Testis (tissue), 3 donors: ENCODE data around the gene KLF6. TPM values are rescaled to one million over a fixed set of nuclear protein-coding genes. Genes with fewer than 3 reads are reported as not detected.

Source experiments
- DNase-seq: peaks from one replicate; pipeline ENCODE4 v3.0.0-alpha.2; 2019
- H3K27ac ChIP-seq, 2 donors: fragments of 200-600 bp; sonication (generic); one replicate each; pipeline ENCODE4 v1.5.1; 2019
- H3K27me3 ChIP-seq: fragments of 200-600 bp; sonication (generic); one replicate; pipeline ENCODE4 v1.5.1; 2019
- H3K36me3 ChIP-seq: fragments of 200-600 bp; sonication (generic); one replicate; pipeline ENCODE4 v1.5.1; 2017; ENCODE audit warnings: low read depth; ENCODE audit errors: missing control alignments
- H3K4me1 ChIP-seq: fragments of 200-600 bp; sonication (generic); one replicate; pipeline ENCODE4 v1.5.1; 2019
- H3K4me3 ChIP-seq, 2 donors: fragments of 200-600 bp; sonication (generic); one replicate each; pipeline ENCODE4 v1.5.1; 2017 to 2019
- H3K9me3 ChIP-seq: fragments of 200-600 bp; sonication (generic); one replicate; pipeline ENCODE4 v1.5.1; 2017
- CTCF ChIP-seq, 3 experiments: fragments of 450-650 bp in 2 of 3; fragments of 200-600 bp in 1 of 3; sonication (generic) in 1 of 3; IDR thresholded peaks; one replicate each; pipeline ENCODE4 v1.5.1; 2016 to 2019; ENCODE audit warnings: antibody characterized with exemption in 3 of 3, mild to moderate bottlenecking in 2 of 3, moderate library complexity in 1 of 3
- POLR2A ChIP-seq: fragments of 450-650 bp; IDR thresholded peaks from one replicate; pipeline ENCODE4 v1.6.1; 2017; ENCODE audit warnings: antibody characterized with exemption, mild to moderate bottlenecking, moderate library complexity
- WGBS, 2 donors: methylation state at CpG; one replicate each; pipeline ENCODE4 v1.1.5; 2018; 5-methylcytosine and 5-hydroxymethylcytosine counted together
- intact Hi-C: fragments of 100-400 bp; cut with DNase I; formaldehyde crosslinking; loops from one replicate; pipeline ENCODE4 v1.15.1; 2023; ENCODE audit warnings: low total_unique reads
- polyA plus RNA-seq: library from polyadenylated mRNA; stranded (reverse); fragments of 350-450 nt; fragmentation: Illumina TruSeq; extraction: RNeasy Lipid Tissue Mini Kit (QIAGEN cat#74804); gene quantifications from one replicate; pipeline ENCODE4 v1.2.3, GENCODE V29; 2014; ENCODE audit warnings: low read depth, low replicate concordance; ENCODE audit not compliant: insufficient read depth
- total RNA-seq, 2 donors: library from RNA; depleted of rRNA; stranded (reverse); fragments of >200 nt; gene quantifications; one replicate each; pipeline ENCODE4 v1.2.3, GENCODE V29; 2016

The KLF6 gene
- total and polyA plus RNA-seq, 3 donors from 2014 or later: 30.8 to 41.5 (median 35.7) TPM

- H3K27me3 ChIP-seq: no peaks in the 10 kb centered on the region
- no peak for TF ChIP-seq CTCF (IDR thresholded peaks at IDR 0.05)
- TF ChIP-seq POLR2A: no peak
- no peak for DNase-seq
- H3K4me3 ChIP-seq: no peak overlapping the region
- WGBS, 2 donors: 57 to 77% methylated on average over 4 to 7 of the region's 7 CpGs
- intact Hi-C loops: no loop called here
- H3K9me3 ChIP-seq: no peaks in the 10 kb centered on the region
- no peaks in the 10 kb centered on the region for H3K36me3 ChIP-seq
- no peaks in the 10 kb centered on the region for H3K4me1 ChIP-seq
- peak overlapping the region in 1 of 2 donors; percentile 74 for H3K27ac ChIP-seq
These were observed 27.1 kb upstream of the KLF6 start for GRCh38 chr10:3812141-3812540.

- H3K4me3 ChIP-seq: no peak overlapping the region
- H3K4me1 ChIP-seq: no peaks in the 10 kb centered on the region
These were observed 26.4 kb upstream of the KLF6 start for GRCh38 chr10:3811291-3811870.

GRCh38 chr10:3808689-3809199 is 23.7 kb upstream of the KLF6 start:
- no peak for DNase-seq
- Histone ChIP-seq H3K36me3 (no peaks in the 10 kb centered on the region), H3K27ac (no peak overlapping the region), H3K9me3 (no peaks in the 10 kb centered on the region), H3K4me1 (peaks cover 19% of the 10 kb centered on the region), H3K4me3 (no peak overlapping the region), H3K27me3 (no peaks in the 10 kb centered on the region)
- 90 to 96% methylated on average over 6 of the region's 6 CpGs for WGBS, 2 donors
- TF ChIP-seq CTCF (IDR thresholded peaks at IDR 0.05): no peak
- TF ChIP-seq POLR2A: no peak
- intact Hi-C loops: no loop called here

More at GRCh38 chr10:3811291-3811870, 26.4 kb upstream of the KLF6 start:
- Histone ChIP-seq H3K27ac (peak overlapping the region in 1 of 2 donors; percentile 74), H3K36me3 (no peaks in the 10 kb centered on the region), H3K9me3 (no peaks in the 10 kb centered on the region), H3K27me3 (no peaks in the 10 kb centered on the region)
- intact Hi-C loops: no loop called here
- 33 to 42% methylated on average over 7 of the region's 7 CpGs for WGBS, 2 donors
- no peak for DNase-seq
- TF ChIP-seq CTCF (IDR thresholded peaks at IDR 0.05) (no peak), POLR2A (no peak)

- peaks cover 22% of the 10 kb centered on the region for H3K4me1 ChIP-seq
- WGBS, 2 donors: 74 to 82% methylated on average over 11 to 12 of the region's 12 CpGs
- DNase-seq: no peak
- H3K27ac ChIP-seq: no peak overlapping the region
- no peak for TF ChIP-seq POLR2A
- no peak for TF ChIP-seq CTCF (IDR thresholded peaks at IDR 0.05)
- H3K9me3 ChIP-seq: no peaks in the 10 kb centered on the region
- H3K4me3 ChIP-seq: no peak overlapping the region
- H3K36me3 ChIP-seq: no peaks in the 10 kb centered on the region
- no peaks in the 10 kb centered on the region for H3K27me3 ChIP-seq
- intact Hi-C loops: no loop called here
These were observed 23.0 kb upstream of the KLF6 start for GRCh38 chr10:3807928-3808496.
